Measurements from ENCODE around the gene GSPT2.

The GSPT2 gene

GRCh38 chrX:51776851-51777250 is 33.6 kb downstream of the GSPT2 start:
- Histone ChIP-seq H3K36me3 (replicated peaks) (no peaks in the 10 kb centered on the region), H3K27ac (no peak overlapping the region), H3K4me3 (ENCODE audit: low read depth, low read length) (no peak overlapping the region), H3K27me3 (replicated peaks) (no peaks in the 10 kb centered on the region)
- in situ Hi-C loops (cut with HindIII; ENCODE audit: low pct_ligation_motif_present, low sequenced_read_pairs) = no loop called here
- TF ChIP-seq CTCF (IDR thresholded peaks at IDR 0.05; ENCODE audit: low read depth, low read length, missing control alignments) = no peak
- no peak for DNase-seq

DNA sequence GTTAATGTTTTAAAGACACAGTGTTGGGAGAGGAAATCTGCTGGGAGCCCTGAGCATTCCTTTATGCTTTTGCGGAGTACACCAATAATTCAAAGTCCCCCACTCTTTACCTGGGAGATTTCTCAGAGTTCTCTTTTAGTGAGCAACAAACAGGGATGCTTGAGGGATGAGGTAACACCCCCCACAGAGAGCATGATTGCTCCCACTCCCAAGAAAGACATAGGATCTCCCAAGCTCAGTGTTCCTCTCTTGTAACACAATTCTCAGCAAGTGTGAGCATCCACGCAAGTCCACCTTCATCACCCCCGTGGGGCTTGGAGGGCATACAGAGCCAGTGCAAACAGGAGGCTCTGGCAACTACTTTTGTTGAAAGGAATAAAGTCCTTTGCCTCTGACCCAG is 36.1 kb downstream of the GSPT2 start:
- Histone ChIP-seq H3K36me3 (replicated peaks) (no peaks in the 10 kb centered on the region), H3K27me3 (replicated peaks) (no peaks in the 10 kb centered on the region), H3K27ac (no peak overlapping the region), H3K4me3 (ENCODE audit: low read depth, low read length) (no peak overlapping the region)
- no peak for TF ChIP-seq CTCF (IDR thresholded peaks at IDR 0.05; ENCODE audit: low read depth, low read length, missing control alignments)
- no peak for DNase-seq
- in situ Hi-C loops (cut with HindIII; ENCODE audit: low pct_ligation_motif_present, low sequenced_read_pairs) = no loop called here

DNA sequence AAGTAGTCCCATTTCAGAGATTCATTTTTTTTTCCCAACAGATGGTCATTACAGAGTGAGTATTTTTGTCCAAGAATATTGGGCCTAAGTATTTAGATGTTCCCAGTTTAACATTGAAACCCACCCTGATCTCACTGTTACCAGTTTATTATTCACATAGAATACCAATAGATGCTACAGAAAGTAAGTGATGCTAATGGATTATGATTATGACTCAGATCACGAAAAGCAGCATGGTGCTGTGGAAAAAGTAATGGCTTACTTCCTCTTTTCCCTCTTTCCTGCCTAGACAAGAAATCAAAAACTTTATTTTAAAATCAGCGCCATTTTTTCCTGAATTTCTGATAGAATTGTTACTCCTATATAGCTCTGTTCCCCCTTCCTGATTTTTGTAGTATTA is 51.9 kb downstream of the GSPT2 start:
- Histone ChIP-seq H3K4me3 (ENCODE audit: low read depth, low read length) (no peak overlapping the region), H3K27ac (no peak overlapping the region), H3K27me3 (replicated peaks) (no peaks in the 10 kb centered on the region), H3K36me3 (replicated peaks) (no peaks in the 10 kb centered on the region)
- TF ChIP-seq CTCF (IDR thresholded peaks at IDR 0.05; ENCODE audit: low read depth, low read length, missing control alignments) = no peak
- in situ Hi-C loops (cut with HindIII; ENCODE audit: low pct_ligation_motif_present, low sequenced_read_pairs) = no loop called here
- DNase-seq = no peak
